ENCODE results near the gene PMAIP1. TPM values are rescaled to one million over a fixed set of nuclear protein-coding genes. Genes with fewer than 3 reads are reported as not detected.

The PMAIP1 gene
- total RNA-seq, 1 donor from 2014 or later: 4.6 TPM

GRCh38 chr18:59906203-59906602 is 6.4 kb downstream of the PMAIP1 start:
- H3K27me3 Mint-ChIP-seq (ENCODE audit: low read depth): peaks cover 85% of the 10 kb centered on the region

GRCh38 chr18:59907172-59907571 is 7.4 kb downstream of the PMAIP1 start:
- no peak for DNase-seq (ENCODE audit: low read depth, low spot score)
- H3K4me1 Mint-ChIP-seq: peaks cover 11% of the 10 kb centered on the region
- H3K9me3 Mint-ChIP-seq: no peaks in the 10 kb centered on the region
- no peak for TF ChIP-seq CTCF (conservative IDR thresholded peaks at IDR 0.05)
- no peak overlapping the region for H3K4me3 Mint-ChIP-seq
- H3K27me3 Mint-ChIP-seq (ENCODE audit: low read depth): peaks cover 81% of the 10 kb centered on the region
- no peak overlapping the region for H3K27ac Mint-ChIP-seq (ENCODE audit: unreplicated experiment)
- H3K36me3 Mint-ChIP-seq (ENCODE audit: low read depth): peaks cover 7% of the 10 kb centered on the region

More at GRCh38 chr18:59906203-59906602, 6.4 kb downstream of the PMAIP1 start:
- no peak overlapping the region for H3K27ac Mint-ChIP-seq (ENCODE audit: unreplicated experiment)
- TF ChIP-seq CTCF (conservative IDR thresholded peaks at IDR 0.05): no peak
- DNase-seq (ENCODE audit: low read depth, low spot score): no peak
- H3K4me1 Mint-ChIP-seq: peaks cover 16% of the 10 kb centered on the region
- H3K9me3 Mint-ChIP-seq: no peaks in the 10 kb centered on the region
- H3K4me3 Mint-ChIP-seq: no peak overlapping the region
- H3K36me3 Mint-ChIP-seq (ENCODE audit: low read depth): peaks cover 7% of the 10 kb centered on the region

GRCh38 chr18:59907660-59908059 is 7.9 kb downstream of the PMAIP1 start:
- H3K36me3 Mint-ChIP-seq (ENCODE audit: low read depth): peaks cover 4% of the 10 kb centered on the region
- H3K9me3 Mint-ChIP-seq: no peaks in the 10 kb centered on the region
- H3K4me3 Mint-ChIP-seq: no peak overlapping the region
- H3K4me1 Mint-ChIP-seq: peaks cover 6% of the 10 kb centered on the region
- DNase-seq (ENCODE audit: low read depth, low spot score): no peak
- no peak overlapping the region for H3K27ac Mint-ChIP-seq (ENCODE audit: unreplicated experiment)
- no peak for TF ChIP-seq CTCF (conservative IDR thresholded peaks at IDR 0.05)
- H3K27me3 Mint-ChIP-seq (ENCODE audit: low read depth): peaks cover 76% of the 10 kb centered on the region

GRCh38 chr18:59908799-59909198 is 9.0 kb downstream of the PMAIP1 start:
- H3K4me1 Mint-ChIP-seq: no peaks in the 10 kb centered on the region
- H3K36me3 Mint-ChIP-seq (ENCODE audit: low read depth): no peaks in the 10 kb centered on the region
- H3K4me3 Mint-ChIP-seq: no peak overlapping the region
- no peak overlapping the region for H3K27ac Mint-ChIP-seq (ENCODE audit: unreplicated experiment)
- no peak for DNase-seq (ENCODE audit: low read depth, low spot score)
- TF ChIP-seq CTCF (conservative IDR thresholded peaks at IDR 0.05): no peak
- no peaks in the 10 kb centered on the region for H3K9me3 Mint-ChIP-seq
- peaks cover 68% of the 10 kb centered on the region for H3K27me3 Mint-ChIP-seq (ENCODE audit: low read depth)

GRCh38 chr18:59909289-59910036 is 9.7 kb downstream of the PMAIP1 start:
- Mint-ChIP-seq H3K36me3 (ENCODE audit: low read depth) (no peaks in the 10 kb centered on the region), H3K4me3 (no peak overlapping the region), H3K27me3 (ENCODE audit: low read depth) (peaks cover 67% of the 10 kb centered on the region), H3K27ac (ENCODE audit: unreplicated experiment) (no peak overlapping the region), H3K9me3 (no peaks in the 10 kb centered on the region), H3K4me1 (no peaks in the 10 kb centered on the region)
- no peak for TF ChIP-seq CTCF (conservative IDR thresholded peaks at IDR 0.05)
- no peak for DNase-seq (ENCODE audit: low read depth, low spot score)

All from neural crest cell (in vitro differentiated cells).